AG09309 (cell line): Measurements from ENCODE around the gene SMCO3.

ENCODE experiments used
- DNase-seq: peaks from one replicate; pipeline ENCODE4 v3.0.0-alpha.2; 2010; ENCODE audit warnings: low read depth
- H3K4me3 ChIP-seq: 2 replicates; pipeline ENCODE4 v1.5.1; 2011; ENCODE audit warnings: mild to moderate bottlenecking, low read depth, low read length, moderate library complexity; ENCODE audit not compliant: control insufficient read depth
- CTCF ChIP-seq: IDR thresholded peaks from 2 replicates; pipeline ENCODE4 v1.5.1; 2011; ENCODE audit warnings: mild to moderate bottlenecking, low read depth, low read length, inconsistent platforms; ENCODE audit not compliant: insufficient read depth, control insufficient read depth; ENCODE audit errors: missing control alignments

Gene SMCO3

GRCh38 chr12:14810953-14811483, 3.0 kb downstream of the SMCO3 start:
- DNase-seq, result no peak
- TF ChIP-seq CTCF, result peak; percentile 66
- no peak overlapping the region for H3K4me3 ChIP-seq

GRCh38 chr12:14810167-14810952, 3.6 kb downstream of the SMCO3 start:
- H3K4me3 ChIP-seq, result no peak overlapping the region
- no peak for DNase-seq
- TF ChIP-seq CTCF, result no peak

- no peak for TF ChIP-seq CTCF
- H3K4me3 ChIP-seq, result peak overlapping the region; percentile 95
- no peak for DNase-seq
These were observed 10.2 kb downstream of the SMCO3 start for GRCh38 chr12:14803830-14804160.

- TF ChIP-seq CTCF, result no peak
- H3K4me3 ChIP-seq, result peak within 1 kb of the TSS; percentile 95
- peak; percentile 97 for DNase-seq
These were observed 10.8 kb downstream of the SMCO3 start, which contains the start of the genes C12orf60 and WBP11 for GRCh38 chr12:14803011-14803829. Gene C12orf60, plus strand, starts transcription at chr12:14803670. Its CDS starts 19,266 bp downstream, at chr12:14822936. Gene WBP11, minus strand, starts transcription at chr12:14803478. Its CDS starts 2,095 bp downstream, at chr12:14801383.

- no peak for DNase-seq
- peak overlapping the region; percentile 95 for H3K4me3 ChIP-seq
- TF ChIP-seq CTCF, result no peak
These were observed 11.3 kb downstream of the SMCO3 start for GRCh38 chr12:14802721-14803010.

- peak overlapping the region; percentile 95 for H3K4me3 ChIP-seq
These were observed 11.7 kb downstream of the SMCO3 start for GRCh38 chr12:14802247-14802646.

More at GRCh38 chr12:14802247-14802646, 11.7 kb downstream of the SMCO3 start:
- no peak for DNase-seq
- TF ChIP-seq CTCF, result no peak
